Gastrocnemius medialis (tissue), 4 donors: ENCODE results near the gene FOXRED2.

ENCODE experiments used
- CTCF ChIP-seq, 5 experiments: fragments of 450-650 bp in 3 of 5; fragments of 200-600 bp in 2 of 5; sonication (generic) in 2 of 5; IDR thresholded peaks in 4 of 5; conservative IDR thresholded peaks in 1 of 5; 1 replicate in 4 of 5; 2 replicates in 1 of 5; pipeline ENCODE4 v1.5.1; 2016 to 2019; ENCODE audit warnings: antibody characterized with exemption in 5 of 5, mild to moderate bottlenecking in 3 of 5, moderate library complexity in 3 of 5
- POLR2A ChIP-seq, 2 donors: fragments of 450-650 bp; IDR thresholded peaks; one replicate each; pipeline ENCODE4 v1.6.1; 2017; ENCODE audit warnings: antibody characterized with exemption in 2 of 2, mild to moderate bottlenecking in 2 of 2, moderate library complexity in 2 of 2

- TF ChIP-seq CTCF (IDR thresholded peaks at IDR 0.05 in 4 of 5, conservative IDR thresholded peaks at IDR 0.05 in 1 of 5) (no peak), POLR2A (IDR thresholded peaks at IDR 0.05) (no peak)
Observed at GRCh38 chr22:36549033-36549432, 42.2 kb upstream of the FOXRED2 start.
